Hepatocyte (in vitro differentiated cells): Measurements from ENCODE around the gene GUF1. TPM values are rescaled to one million over a fixed set of nuclear protein-coding genes. Genes with fewer than 3 reads are reported as not detected.

Experiments used
- DNase-seq: peaks from one replicate; pipeline ENCODE4 v3.0.0-alpha.2; 2016; ENCODE audit warnings: low spot score
- H2AFZ ChIP-seq: fragments of 200-600 bp; sonication (generic); 2 replicates; pipeline ENCODE4 v1.6.0; 2016; ENCODE audit warnings: antibody characterized with exemption, mild to moderate bottlenecking
- H3K27ac ChIP-seq: fragments of 200-600 bp; sonication (generic); 2 replicates; pipeline ENCODE4 v1.5.1; 2016; ENCODE audit warnings: mild to moderate bottlenecking
- H3K27me3 ChIP-seq: fragments of 200-600 bp; sonication (generic); 2 replicates; pipeline ENCODE4 v1.6.1; 2016
- H3K36me3 ChIP-seq: fragments of 200-600 bp; sonication (generic); replicated peaks from 2 replicates; pipeline ENCODE4 v1.5.1; 2016; ENCODE audit warnings: low read depth; ENCODE audit not compliant: insufficient read depth
- H3K4me1 ChIP-seq: fragments of 200-600 bp; sonication (generic); 2 replicates; pipeline ENCODE4 v1.5.1; 2016; ENCODE audit warnings: mild to moderate bottlenecking, moderate library complexity; ENCODE audit not compliant: insufficient read depth
- H3K4me2 ChIP-seq: fragments of 200-600 bp; sonication (generic); 2 replicates; pipeline ENCODE4 v1.6.0; 2016
- H3K4me3 ChIP-seq: fragments of 200-600 bp; sonication (generic); 2 replicates; pipeline ENCODE4 v1.5.1; 2016; ENCODE audit warnings: mild to moderate bottlenecking
- H3K79me2 ChIP-seq: fragments of 200-600 bp; sonication (generic); 2 replicates; pipeline ENCODE4 v1.6.0; 2017; ENCODE audit warnings: mild to moderate bottlenecking
- H3K9me2 ChIP-seq: fragments of 200-600 bp; sonication (generic); replicated peaks from 2 replicates; pipeline ENCODE4 v1.6.0; 2017; ENCODE audit warnings: mild to moderate bottlenecking; ENCODE audit not compliant: insufficient read depth
- H3K9me3 ChIP-seq: fragments of 200-600 bp; sonication (generic); 2 replicates; pipeline ENCODE4 v1.5.1; 2016; ENCODE audit warnings: low read depth, mild to moderate bottlenecking
- H4K20me1 ChIP-seq: fragments of 200-600 bp; sonication (generic); 2 replicates; pipeline ENCODE4 v1.6.0; 2016; ENCODE audit warnings: mild to moderate bottlenecking; ENCODE audit not compliant: insufficient read depth, poor library complexity, severe bottlenecking
- EZH2 ChIP-seq: fragments of 200-600 bp; sonication (generic); IDR thresholded peaks from 2 replicates; pipeline ENCODE4 v1.6.1; 2016; ENCODE audit warnings: antibody characterized with exemption, mild to moderate bottlenecking, borderline replicate concordance
- EZH2phosphoT487 ChIP-seq: fragments of 200-600 bp; sonication (generic); IDR thresholded peaks from one replicate; pipeline ENCODE4 v1.6.1; 2018; ENCODE audit warnings: antibody characterized with exemption, mild to moderate bottlenecking, low read depth, moderate library complexity; ENCODE audit not compliant: unreplicated experiment, severe bottlenecking
- WGBS: methylation state at CpG from one replicate; pipeline ENCODE4 v1.1.6; 2016; ENCODE audit warnings: low lambda C conversion rate; ENCODE audit errors: missing lambda C conversion rate; 5-methylcytosine and 5-hydroxymethylcytosine counted together
- polyA plus RNA-seq: library from polyadenylated mRNA; unstranded; fragments of >200 nt; fragmentation: Nextera tagmentation; extraction: Ambion mirVana; gene quantifications from 2 replicates; pipeline ENCODE4 v1.2.1, GENCODE V29; 2016
- total RNA-seq: library from RNA; depleted of rRNA; stranded (reverse); fragments of >200 nt; gene quantifications from 2 replicates; pipeline ENCODE4 v1.2.3, GENCODE V29; 2014
- TF ChIP-seq, protein P1 (sequence below): fragments of 200-600 bp; sonication (generic); IDR thresholded peaks from 2 replicates; pipeline ENCODE4 v1.5.1; 2016; ENCODE audit warnings: antibody characterized with exemption, mild to moderate bottlenecking; ENCODE audit not compliant: poor library complexity

The GUF1 gene
- total and polyA plus RNA-seq, 2 experiments from 2014 or later: 10.9 to 17.5 TPM

- no peaks in the 10 kb centered on the region for H3K9me2 ChIP-seq
- WGBS: 73% methylated on average over 1 of the region's 1 CpG
Measured at GRCh38 chr4:44652002-44652401, 26.2 kb upstream of the GUF1 start.

DNA sequence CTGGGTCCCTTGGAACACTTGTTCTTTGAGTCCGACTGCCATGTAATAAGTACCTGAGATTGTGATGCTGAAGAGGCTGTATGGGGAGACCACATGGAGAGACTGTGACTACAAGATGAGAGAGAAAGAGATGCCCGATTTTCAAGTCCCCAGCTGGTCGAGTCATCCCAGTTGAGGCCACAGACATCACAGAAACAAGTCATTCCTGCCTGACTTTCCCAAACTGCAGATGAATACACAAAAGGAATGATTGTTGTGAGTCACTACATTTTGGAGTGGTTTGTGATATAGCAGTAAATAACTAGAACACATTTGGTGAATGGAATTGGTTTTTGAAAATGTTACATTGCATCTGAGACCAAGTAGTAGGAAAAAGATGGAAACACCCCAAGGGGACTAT lies 17.8 kb upstream of the GUF1 start:
- H2AFZ ChIP-seq: no peak overlapping the region
- TF ChIP-seq, protein P1, sequence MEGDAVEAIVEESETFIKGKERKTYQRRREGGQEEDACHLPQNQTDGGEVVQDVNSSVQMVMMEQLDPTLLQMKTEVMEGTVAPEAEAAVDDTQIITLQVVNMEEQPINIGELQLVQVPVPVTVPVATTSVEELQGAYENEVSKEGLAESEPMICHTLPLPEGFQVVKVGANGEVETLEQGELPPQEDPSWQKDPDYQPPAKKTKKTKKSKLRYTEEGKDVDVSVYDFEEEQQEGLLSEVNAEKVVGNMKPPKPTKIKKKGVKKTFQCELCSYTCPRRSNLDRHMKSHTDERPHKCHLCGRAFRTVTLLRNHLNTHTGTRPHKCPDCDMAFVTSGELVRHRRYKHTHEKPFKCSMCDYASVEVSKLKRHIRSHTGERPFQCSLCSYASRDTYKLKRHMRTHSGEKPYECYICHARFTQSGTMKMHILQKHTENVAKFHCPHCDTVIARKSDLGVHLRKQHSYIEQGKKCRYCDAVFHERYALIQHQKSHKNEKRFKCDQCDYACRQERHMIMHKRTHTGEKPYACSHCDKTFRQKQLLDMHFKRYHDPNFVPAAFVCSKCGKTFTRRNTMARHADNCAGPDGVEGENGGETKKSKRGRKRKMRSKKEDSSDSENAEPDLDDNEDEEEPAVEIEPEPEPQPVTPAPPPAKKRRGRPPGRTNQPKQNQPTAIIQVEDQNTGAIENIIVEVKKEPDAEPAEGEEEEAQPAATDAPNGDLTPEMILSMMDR: no peak
- TF ChIP-seq EZH2phosphoT487 (no peak), EZH2 (no peak)
- WGBS: 57% methylated on average over 3 of the region's 3 CpGs
- H3K27ac ChIP-seq: no peak overlapping the region
- H3K27me3 ChIP-seq: no peaks in the 10 kb centered on the region
- H4K20me1 ChIP-seq: no peaks in the 10 kb centered on the region
- no peaks in the 10 kb centered on the region for H3K4me1 ChIP-seq
- H3K79me2 ChIP-seq: no peaks in the 10 kb centered on the region
- no peak overlapping the region for H3K4me2 ChIP-seq
- no peak overlapping the region for H3K4me3 ChIP-seq
- DNase-seq: no peak
- H3K36me3 ChIP-seq: no peaks in the 10 kb centered on the region
- no peaks in the 10 kb centered on the region for H3K9me2 ChIP-seq
- H3K9me3 ChIP-seq: no peaks in the 10 kb centered on the region

More at GRCh38 chr4:44652002-44652401, 26.2 kb upstream of the GUF1 start:
- no peak for DNase-seq
- H3K4me3 ChIP-seq: no peak overlapping the region
- TF ChIP-seq EZH2phosphoT487 (no peak), EZH2 (no peak)
- TF ChIP-seq, protein P1: no peak
- no peak overlapping the region for H2AFZ ChIP-seq
- no peaks in the 10 kb centered on the region for H3K79me2 ChIP-seq
- H3K27me3 ChIP-seq: no peaks in the 10 kb centered on the region
- no peaks in the 10 kb centered on the region for H3K36me3 ChIP-seq
- no peak overlapping the region for H3K4me2 ChIP-seq
- H4K20me1 ChIP-seq: no peaks in the 10 kb centered on the region
- H3K9me3 ChIP-seq: no peaks in the 10 kb centered on the region
- no peak overlapping the region for H3K27ac ChIP-seq
- no peaks in the 10 kb centered on the region for H3K4me1 ChIP-seq

DNA sequence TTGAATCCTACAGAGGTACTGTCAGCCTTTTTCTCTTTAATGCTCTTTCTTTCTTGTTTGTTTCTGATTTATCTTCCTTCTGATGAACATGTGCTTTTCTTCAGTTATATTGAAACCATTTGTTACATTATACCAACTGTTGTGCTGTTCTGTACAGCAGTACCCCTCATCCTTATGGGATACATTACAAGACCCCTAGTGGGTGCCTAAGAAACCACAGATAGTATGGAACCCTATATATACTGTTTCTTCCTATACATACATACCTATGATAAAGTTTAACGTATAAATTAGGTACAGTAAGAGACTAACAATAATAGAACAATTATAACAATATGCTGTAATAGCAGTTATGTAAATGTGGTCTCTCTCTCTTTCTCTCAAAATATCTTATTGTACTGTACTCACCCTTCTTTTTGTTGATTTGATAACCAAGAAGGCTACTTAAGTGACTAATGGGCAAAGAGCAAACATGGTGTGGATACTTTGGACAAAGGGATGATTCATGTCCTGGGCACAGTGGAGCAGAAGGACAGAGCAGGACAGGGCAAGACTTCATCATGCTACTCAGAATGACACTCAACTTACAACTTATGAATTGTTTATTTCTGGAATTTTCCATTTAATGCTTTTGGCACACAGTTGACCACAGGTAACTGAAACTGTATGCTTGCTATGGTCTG lies 16.1 kb upstream of the GUF1 start:
- no peak overlapping the region for H3K27ac ChIP-seq
- H3K4me3 ChIP-seq: no peak overlapping the region
- H3K36me3 ChIP-seq: no peaks in the 10 kb centered on the region
- H4K20me1 ChIP-seq: no peaks in the 10 kb centered on the region
- no peaks in the 10 kb centered on the region for H3K9me3 ChIP-seq
- WGBS: 90% methylated on average over 1 of the region's 1 CpG
- H3K27me3 ChIP-seq: no peaks in the 10 kb centered on the region
- H3K79me2 ChIP-seq: no peaks in the 10 kb centered on the region
- no peaks in the 10 kb centered on the region for H3K4me1 ChIP-seq
- no peak for DNase-seq
- no peak overlapping the region for H2AFZ ChIP-seq
- no peaks in the 10 kb centered on the region for H3K9me2 ChIP-seq
- H3K4me2 ChIP-seq: no peak overlapping the region
- TF ChIP-seq EZH2: no peak
- TF ChIP-seq EZH2phosphoT487: no peak
- TF ChIP-seq, protein P1: no peak
